ENCODE results near the gene GPC3.
"Not testable (repeated sequence)": the region's sequence is repeated elsewhere in the genome, so short reads cannot be mapped to it uniquely, and the experiment has no call there.

The GPC3 gene

GRCh38 chrX:133905305-133905704 lies 80.1 kb downstream of the GPC3 start:
- intact Hi-C loops (cut with DNase I) = no loop called here
- no peak for DNase-seq

DNA sequence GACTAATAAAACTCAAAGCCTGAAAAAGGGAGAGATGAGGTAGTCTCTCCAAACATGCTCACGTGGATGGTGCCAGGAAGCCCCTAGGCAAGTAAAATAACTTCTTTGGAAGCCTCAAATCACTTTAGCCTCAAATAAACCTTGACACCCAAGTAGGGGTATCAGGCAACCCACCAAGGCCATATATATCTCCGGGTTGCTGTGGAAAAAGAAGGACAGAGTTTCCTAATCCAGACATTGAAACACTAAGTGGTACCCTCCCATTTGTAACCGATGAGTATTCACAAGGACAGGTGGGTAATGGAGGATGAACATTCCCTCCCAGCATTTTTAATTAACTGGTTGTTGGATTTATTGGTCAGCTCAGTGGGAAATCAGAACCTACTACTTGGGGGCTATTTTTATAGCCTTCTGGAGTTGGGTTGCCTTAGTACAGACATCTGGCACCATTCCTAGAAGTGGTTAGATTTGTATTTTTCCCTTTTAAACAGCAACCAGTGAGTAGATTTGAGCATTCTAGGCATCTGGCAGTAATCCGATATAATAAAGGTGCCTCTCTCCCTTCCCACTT lies 87.7 kb downstream of the GPC3 start:
- intact Hi-C loops (cut with DNase I) = no loop called here
- no peak for DNase-seq

GRCh38 chrX:133892337-133892736 lies 93.1 kb downstream of the GPC3 start:
- no peak for DNase-seq

GRCh38 chrX:133888984-133889383 lies 96.4 kb downstream of the GPC3 start:
- DNase-seq = no peak
- intact Hi-C loops (cut with DNase I) = no loop called here

More at GRCh38 chrX:133892337-133892736, 93.1 kb downstream of the GPC3 start:
- intact Hi-C loops (cut with DNase I) = no loop called here

DNA sequence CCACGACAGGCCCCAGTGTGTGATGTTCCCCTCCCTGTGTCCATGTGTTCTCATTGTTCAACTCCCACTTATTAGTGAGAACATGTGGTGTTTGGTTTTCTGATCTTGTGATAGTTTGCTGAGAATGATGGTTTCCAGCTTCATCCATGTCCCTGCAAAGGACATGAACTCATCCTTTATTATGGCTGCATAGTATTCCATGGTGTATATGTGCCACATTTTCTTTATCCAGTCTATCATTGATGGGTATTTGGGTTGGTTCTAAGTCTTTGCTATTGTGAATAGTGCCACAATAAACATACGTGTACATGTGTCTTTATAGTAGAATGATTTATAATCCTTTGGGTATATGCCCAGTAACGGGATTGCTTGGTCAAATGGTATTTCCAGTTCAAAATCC lies 97.3 kb downstream of the GPC3 start:
- DNase-seq; intact Hi-C loops (cut with DNase I): not testable (repeated sequence)

GRCh38 chrX:133884430-133885394 lies 100.7 kb downstream of the GPC3 start:
- no peak for DNase-seq
- intact Hi-C loops (cut with DNase I) = no loop called here

DNA sequence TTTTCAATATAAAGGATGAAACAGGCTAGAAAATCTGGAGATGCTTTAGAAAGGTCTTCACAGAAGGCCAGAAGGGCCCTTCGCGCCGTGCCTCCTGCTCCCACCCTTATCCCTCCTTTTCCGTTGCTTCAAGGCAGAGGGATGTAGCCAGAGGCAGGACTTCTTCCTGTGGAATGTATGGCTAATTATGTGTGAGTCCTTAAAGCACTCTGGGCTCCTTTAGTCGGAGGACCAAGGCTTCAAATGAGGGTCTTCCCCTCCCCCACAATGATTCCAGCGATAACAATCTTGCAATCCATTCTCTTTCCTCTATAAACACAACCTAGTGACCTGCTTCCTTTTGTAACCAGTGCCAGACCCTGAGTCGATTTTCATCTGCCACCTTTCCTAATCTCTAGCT lies 103.5 kb downstream of the GPC3 start:
- intact Hi-C loops (cut with DNase I) = no loop called here
- DNase-seq = no peak

GRCh38 chrX:133881007-133881406 lies 104.4 kb downstream of the GPC3 start:
- intact Hi-C loops (cut with DNase I) = no loop called here
- DNase-seq = no peak

DNA sequence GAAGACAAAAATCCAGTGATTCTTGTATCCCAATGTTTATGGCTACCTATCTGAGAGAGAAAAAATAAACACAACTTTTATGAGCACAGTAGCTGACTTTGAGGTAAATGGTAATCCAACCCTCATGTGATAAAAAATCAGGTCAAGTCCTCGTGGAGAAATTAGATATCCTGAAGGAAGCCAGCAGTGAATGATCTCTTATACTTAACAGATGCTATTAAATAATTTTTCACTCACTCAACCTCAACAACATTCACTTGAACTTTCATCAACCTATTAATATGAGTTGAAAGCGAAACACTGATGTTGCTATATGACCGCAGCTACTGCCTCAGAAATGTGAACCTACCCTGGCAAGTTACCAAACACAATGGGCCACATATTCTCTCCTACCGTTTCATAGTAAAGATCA lies 105.4 kb downstream of the GPC3 start:
- intact Hi-C loops (cut with DNase I) = no loop called here
- no peak for DNase-seq

DNA sequence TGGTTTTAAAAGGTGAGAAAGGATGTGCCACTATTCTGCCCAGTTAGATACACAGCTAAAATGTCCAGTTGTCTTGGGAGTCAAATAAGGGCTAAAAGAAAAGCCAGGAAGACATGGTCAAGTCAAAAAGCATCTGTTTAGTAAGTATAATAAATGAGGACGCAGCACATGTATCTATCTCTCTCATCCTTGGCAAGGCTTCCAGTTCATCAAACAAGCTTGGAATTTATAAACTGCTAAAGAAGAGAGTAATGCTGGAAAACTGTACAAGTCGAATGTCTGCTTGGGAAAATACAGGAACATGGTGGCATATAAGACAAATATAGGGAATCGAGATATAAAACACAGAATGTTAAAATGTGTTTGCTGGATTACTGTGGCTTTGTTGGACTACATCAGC lies 106.7 kb downstream of the GPC3 start:
- DNase-seq = no peak

DNA sequence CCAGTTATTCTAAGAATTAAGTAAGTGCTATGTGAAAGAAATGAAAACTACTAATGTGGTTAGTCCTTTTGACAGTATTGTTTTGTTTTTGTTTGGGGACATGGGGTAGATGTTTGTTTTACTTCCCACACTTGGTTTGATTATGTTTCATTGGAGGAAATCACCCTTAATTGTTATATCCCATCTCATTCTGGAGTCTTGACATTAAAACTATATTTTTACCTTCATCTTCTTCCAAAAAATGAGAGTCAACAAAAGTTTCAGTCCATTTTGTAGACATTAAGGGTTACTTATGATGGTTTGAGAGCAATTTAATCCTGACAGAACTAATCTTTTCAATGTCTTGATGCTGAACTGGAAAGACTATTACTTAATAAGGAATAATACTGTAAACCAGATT lies 108.7 kb downstream of the GPC3 start:
- DNase-seq = no peak
- intact Hi-C loops (cut with DNase I) = no loop called here

More for the DNA sequence above, 106.7 kb downstream of the GPC3 start:
- intact Hi-C loops (cut with DNase I) = no loop called here

GRCh38 chrX:133869270-133869669 lies 116.1 kb downstream of the GPC3 start:
- intact Hi-C loops (cut with DNase I) = no loop called here
- no peak for DNase-seq

- intact Hi-C loops (cut with DNase I) = no loop called here
- no peak for DNase-seq
Observed at GRCh38 chrX:133868682-133869081, 116.7 kb downstream of the GPC3 start.

GRCh38 chrX:133868250-133868649 lies 117.1 kb downstream of the GPC3 start:
- intact Hi-C loops (cut with DNase I) = no loop called here
- DNase-seq = no peak

GRCh38 chrX:133865761-133866471 lies 119.5 kb downstream of the GPC3 start:
- no peak for DNase-seq
- intact Hi-C loops (cut with DNase I) = no loop called here

DNA sequence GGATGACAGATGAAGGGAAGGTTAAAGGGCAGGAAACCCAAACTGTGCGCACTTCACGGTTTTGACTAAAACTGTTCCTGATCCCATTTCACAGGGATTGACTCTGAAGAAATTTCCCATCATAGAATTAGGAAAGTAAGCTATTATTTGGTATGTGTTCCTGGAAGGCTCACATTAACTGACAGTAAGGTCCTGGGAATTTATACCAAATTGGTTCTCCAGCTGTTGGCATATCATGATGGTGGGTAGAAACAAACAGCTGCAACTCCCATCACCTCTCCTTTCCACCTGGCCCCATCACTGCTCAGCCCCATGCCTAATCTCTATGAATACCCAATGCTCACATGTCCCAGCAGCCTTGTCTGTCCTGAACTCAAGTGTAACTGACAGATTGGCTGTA lies 121.2 kb downstream of the GPC3 start:
- intact Hi-C loops (cut with DNase I) = no loop called here
- DNase-seq = no peak

- intact Hi-C loops (cut with DNase I) = no loop called here
- no peak for DNase-seq
Observed at GRCh38 chrX:133859860-133860259, 125.5 kb downstream of the GPC3 start.

DNA sequence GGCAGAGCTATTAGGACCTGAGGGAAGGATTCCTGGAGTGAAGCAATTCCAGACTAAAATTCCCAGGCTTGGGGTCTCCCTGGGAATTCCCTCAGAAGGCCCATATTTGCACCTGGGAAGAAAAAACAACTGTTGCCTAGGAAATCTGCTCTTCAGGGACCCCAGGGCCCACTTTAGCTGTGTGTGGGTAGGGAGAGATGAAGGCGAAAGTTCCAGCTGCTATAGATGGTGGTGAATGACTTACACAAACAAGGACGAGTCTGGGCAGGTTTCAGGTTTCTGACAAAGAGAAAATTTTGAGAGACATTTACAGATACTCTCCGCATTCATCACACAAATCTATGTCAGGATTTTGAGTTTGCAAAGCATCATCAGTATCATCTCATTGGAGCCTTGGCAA lies 126.1 kb downstream of the GPC3 start:
- DNase-seq = no peak
- intact Hi-C loops (cut with DNase I) = no loop called here

- intact Hi-C loops (cut with DNase I) = no loop called here
Observed at GRCh38 chrX:133857640-133858269, 127.6 kb downstream of the GPC3 start.

DNA sequence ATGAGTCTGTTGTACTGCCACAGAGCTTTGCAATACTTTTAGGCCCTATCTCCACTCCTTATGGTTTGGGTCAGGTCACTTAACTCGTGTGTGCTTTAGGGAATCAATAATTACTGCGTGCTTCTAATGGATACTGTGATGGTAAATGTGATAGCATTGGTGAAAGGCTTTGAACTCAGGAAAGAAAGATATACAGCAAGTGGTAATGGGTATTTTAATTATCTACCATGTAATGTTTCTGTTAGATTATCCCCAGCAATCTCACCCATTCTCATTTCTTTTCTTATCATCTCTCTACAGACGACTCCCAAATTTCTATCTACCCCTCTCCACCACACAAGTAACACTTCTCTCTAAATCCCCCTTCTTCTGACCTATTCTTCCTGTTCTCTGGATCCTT lies 128.6 kb downstream of the GPC3 start:
- intact Hi-C loops (cut with DNase I) = no loop called here
- DNase-seq = no peak

More at GRCh38 chrX:133857640-133858269, 127.6 kb downstream of the GPC3 start:
- DNase-seq = no peak

- DNase-seq = no peak
- intact Hi-C loops (cut with DNase I) = no loop called here
Observed at GRCh38 chrX:133854290-133854689, 131.1 kb downstream of the GPC3 start.

All from posterior cingulate gyrus (tissue), 11 donors.